ACHN (cell line): ENCODE measurements around the gene JAKMIP1.
"Not testable (repeated sequence)": the region's sequence is repeated elsewhere in the genome, so short reads cannot be mapped to it uniquely, and the experiment has no call there.

Experiments used
- DNase-seq: peaks from one replicate; pipeline ENCODE4 v3.0.0-alpha.2; 2015
- in situ Hi-C: cut with HindIII; loops from 2 replicates; pipeline ENCODE4 v1.10.0; 2017; ENCODE audit warnings: low sequenced_read_pairs, low pct_ligation_motif_present, low pct_unique_long_range_greater_than_20kb

JAKMIP1 gene

GRCh38 chr4:5996641-5997040 is 203.7 kb downstream of the JAKMIP1 start:
- in situ Hi-C loops = no loop called here
- DNase-seq = no peak

- in situ Hi-C loops = no loop called here
- DNase-seq = no peak
Measured at GRCh38 chr4:5995901-5996623, 204.3 kb downstream of the JAKMIP1 start.

GRCh38 chr4:5993876-5994811 is 206.2 kb downstream of the JAKMIP1 start:
- in situ Hi-C loops = no loop called here
- no peak for DNase-seq

GRCh38 chr4:5993346-5993745 is 207.0 kb downstream of the JAKMIP1 start:
- in situ Hi-C loops, DNase-seq: not testable (repeated sequence)

GRCh38 chr4:5992828-5993321 is 207.5 kb downstream of the JAKMIP1 start:
- in situ Hi-C loops = no loop called here

GRCh38 chr4:5992171-5992827 is 208.1 kb downstream of the JAKMIP1 start:
- in situ Hi-C loops = no loop called here
- DNase-seq = no peak

More at GRCh38 chr4:5992828-5993321, 207.5 kb downstream of the JAKMIP1 start:
- DNase-seq = no peak

GRCh38 chr4:5991405-5991804 is 208.9 kb downstream of the JAKMIP1 start:
- in situ Hi-C loops = no loop called here
- no peak for DNase-seq

- in situ Hi-C loops = no loop called here
- DNase-seq = no peak
Measured at GRCh38 chr4:5990446-5991160, 209.7 kb downstream of the JAKMIP1 start.

GRCh38 chr4:5989236-5990225 is 210.8 kb downstream of the JAKMIP1 start:
- no peak for DNase-seq
- in situ Hi-C loops = no loop called here

- in situ Hi-C loops = no loop called here
- no peak for DNase-seq
Measured at GRCh38 chr4:5988086-5988845, 212.1 kb downstream of the JAKMIP1 start.

GRCh38 chr4:5984843-5985242 is 215.5 kb downstream of the JAKMIP1 start:
- in situ Hi-C loops = no loop called here
- DNase-seq = no peak

- in situ Hi-C loops = no loop called here
Measured at GRCh38 chr4:5982156-5982973, 218.0 kb downstream of the JAKMIP1 start.

GRCh38 chr4:5980436-5981155 is 219.8 kb downstream of the JAKMIP1 start:
- DNase-seq = no peak
- in situ Hi-C loops = no loop called here

More at GRCh38 chr4:5982156-5982973, 218.0 kb downstream of the JAKMIP1 start:
- DNase-seq = no peak

- peak; percentile 33 for DNase-seq
- in situ Hi-C loops = no loop called here
Measured at GRCh38 chr4:5979981-5980380, 220.4 kb downstream of the JAKMIP1 start.

GRCh38 chr4:5976921-5977320 is 223.4 kb downstream of the JAKMIP1 start:
- DNase-seq = no peak
- in situ Hi-C loops = no loop called here
